ENCODE measurements around the gene MICAL1. TPM values are rescaled to one million over a fixed set of nuclear protein-coding genes. Genes with fewer than 3 reads are reported as not detected.

Gene MICAL1
- total and polyA plus RNA-seq, 2 of the 8 experiments (the other 6 are each of a cell fraction or from before 2014, with no cell fraction given), result 42.5 to 55.4 TPM

Other genes with a start within 250 kb of the MICAL1 start
- 90.1 and 94.3 TPM in 2 replicates for gene CD164, start 73.3 kb downstream of the MICAL1 start, total RNA-seq (2021; fragmentation: NEBNext Ultra II Directional; extraction: Animal tissue kit (Norgen Biotek cat#: 25700))
- 49.1 and 69.3 TPM in 2 replicates for gene CD164, start 73.3 kb downstream of the MICAL1 start, polyA plus RNA-seq (2011; rRNA removed)
- gene PPIL6, start 15.1 kb downstream of the MICAL1 start, total RNA-seq (2021; fragmentation: NEBNext Ultra II Directional; extraction: Animal tissue kit (Norgen Biotek cat#: 25700)), result 1.3 and 1.5 TPM in 2 replicates
- gene PPIL6, start 15.1 kb downstream of the MICAL1 start, polyA plus RNA-seq (2011; rRNA removed), result 0.19 and 0.42 TPM in 2 replicates
- 10.5 and 11.5 TPM in 2 replicates for gene SMPD2, start 15.0 kb downstream of the MICAL1 start, total RNA-seq (2021; fragmentation: NEBNext Ultra II Directional; extraction: Animal tissue kit (Norgen Biotek cat#: 25700))
- 15.6 and 17.2 TPM in 2 replicates for gene SMPD2, start 15.0 kb downstream of the MICAL1 start, polyA plus RNA-seq (2011; rRNA removed)
- gene ZBTB24, start 27.4 kb upstream of the MICAL1 start, total RNA-seq (2021; fragmentation: NEBNext Ultra II Directional; extraction: Animal tissue kit (Norgen Biotek cat#: 25700)), result 20.5 and 21.0 TPM in 2 replicates
- 5.9 and 7.5 TPM in 2 replicates for gene ZBTB24, start 27.4 kb upstream of the MICAL1 start, polyA plus RNA-seq (2011; rRNA removed)
- 1.8 and 2.7 TPM in 2 replicates for gene AK9, start 235.4 kb upstream of the MICAL1 start, total RNA-seq (2021; fragmentation: NEBNext Ultra II Directional; extraction: Animal tissue kit (Norgen Biotek cat#: 25700))
- gene AK9, start 235.4 kb upstream of the MICAL1 start, polyA plus RNA-seq (2011; rRNA removed), result 1.0 and 2.2 TPM in 2 replicates
- gene FIG4, start 235.5 kb upstream of the MICAL1 start, total RNA-seq (2021; fragmentation: NEBNext Ultra II Directional; extraction: Animal tissue kit (Norgen Biotek cat#: 25700)), result 21.3 and 21.9 TPM in 2 replicates
- 7.7 and 11.8 TPM in 2 replicates for gene FIG4, start 235.5 kb upstream of the MICAL1 start, polyA plus RNA-seq (2011; rRNA removed)

Measured in H1 (cell line).